OCI-LY7 (cell line): ENCODE data around the gene ANKRD2. TPM values are rescaled to one million over a fixed set of nuclear protein-coding genes. Genes with fewer than 3 reads are reported as not detected.

ENCODE experiments used
- BruUV-seq: library from RNA; stranded (reverse); fragments of 400-500 nt; replicated peaks from 2 replicates; lab custom pipeline; 2021; lab: Mats Ljungman, UMichigan
- CTCF ChIA-PET: fragments of 300-600 bp; sonication (Branson Sonifier 250); formaldehyde crosslinking; loops from one replicate; lab custom pipeline; 2022; ENCODE audit warnings: antibody characterized with exemption; ENCODE audit not compliant: unreplicated experiment; lab: Charles Lee
- POLR2A ChIA-PET: fragments of 300-600 bp; sonication (Branson Sonifier 250); formaldehyde crosslinking; loops from one replicate; lab custom pipeline; 2022; ENCODE audit warnings: antibody characterized with exemption; lab: Charles Lee
- DNase-seq: peaks from one replicate; pipeline ENCODE4 v3.0.0-alpha.2; 2015; ENCODE audit warnings: low spot score
- H2AFZ ChIP-seq: fragments of 200-600 bp; sonication (generic), shearing (Covaris generic); 2 replicates; pipeline ENCODE4 v1.6.1; 2014; ENCODE audit warnings: mild to moderate bottlenecking, antibody characterized with exemption, low read length, moderate library complexity
- H3K27ac ChIP-seq: fragments of 200-600 bp; sonication (generic); 2 replicates; pipeline ENCODE4 v1.5.1; 2014; ENCODE audit warnings: mixed run types, low read depth, mild to moderate bottlenecking, moderate library complexity, low read length, inconsistent platforms; ENCODE audit not compliant: poor library complexity, severe bottlenecking
- H3K36me3 ChIP-seq: fragments of 200-600 bp; sonication (generic); 2 replicates; pipeline ENCODE4 v1.6.1; 2014; ENCODE audit warnings: mild to moderate bottlenecking, antibody characterized with exemption, low read length, moderate library complexity, mixed read lengths; ENCODE audit not compliant: insufficient read depth
- H3K4me1 ChIP-seq: fragments of 200-600 bp; sonication (generic); 2 replicates; pipeline ENCODE4 v1.5.1; 2014; ENCODE audit warnings: mild to moderate bottlenecking, low read length; ENCODE audit not compliant: insufficient read depth, poor library complexity, severe bottlenecking
- H3K4me2 ChIP-seq: fragments of 200-600 bp; sonication (generic); 2 replicates; pipeline ENCODE4 v1.6.1; 2014; ENCODE audit warnings: mild to moderate bottlenecking, low read length
- H3K4me3 ChIP-seq: fragments of 200-600 bp; sonication (generic); 2 replicates; pipeline ENCODE4 v1.5.1; 2014; ENCODE audit warnings: mild to moderate bottlenecking, low read depth, low read length; ENCODE audit not compliant: poor library complexity, severe bottlenecking
- H3K79me2 ChIP-seq: fragments of 200-600 bp; sonication (generic); 2 replicates; pipeline ENCODE4 v1.6.1; 2016; ENCODE audit warnings: low read depth, mild to moderate bottlenecking, low read length, moderate library complexity, mixed read lengths; ENCODE audit not compliant: insufficient read depth
- H3K9me2 ChIP-seq: fragments of 200-600 bp; sonication (generic); 2 replicates; pipeline ENCODE4 v1.6.1; 2016; ENCODE audit warnings: mild to moderate bottlenecking, low read length, mixed read lengths; ENCODE audit not compliant: insufficient read depth
- H3K9me3 ChIP-seq: fragments of 200-600 bp; sonication (generic); 2 replicates; pipeline ENCODE4 v1.6.1; 2014; ENCODE audit warnings: mild to moderate bottlenecking, mixed run types, low read length, mixed read lengths
- H4K20me1 ChIP-seq: fragments of 200-600 bp; sonication (generic); 2 replicates; pipeline ENCODE4 v1.6.1; 2014; ENCODE audit warnings: mild to moderate bottlenecking, antibody characterized with exemption, low read length, moderate library complexity, mixed read lengths; ENCODE audit not compliant: insufficient read depth
- CTCF ChIP-seq: fragments of 200-600 bp; sonication (generic); conservative IDR thresholded peaks from 2 replicates; pipeline ENCODE4 v1.5.1; 2014; ENCODE audit warnings: mild to moderate bottlenecking, antibody characterized with exemption, low read length, moderate library complexity, mixed read lengths
- EZH2phosphoT487 ChIP-seq: fragments of 200-600 bp; sonication (generic); IDR thresholded peaks from 2 replicates; pipeline ENCODE4 v1.6.1; 2018; ENCODE audit warnings: low read depth, borderline replicate concordance, mild to moderate bottlenecking, mixed run types, antibody characterized with exemption, low read length, moderate library complexity, mixed read lengths
- intact Hi-C: fragments of 100-400 bp; cut with micrococcal nuclease; formaldehyde crosslinking; loops from one replicate; pipeline ENCODE4 v1.10.0; 2022; ENCODE audit not compliant: unreplicated experiment
- total RNA-seq, 2 experiments: library from RNA; depleted of rRNA in 1 of 2; stranded (reverse); fragments of >200 nt in 1 of 2; shearing (Covaris generic) in 1 of 2; gene quantifications; 2 replicates each; pipeline ENCODE4 v1.2.3, GENCODE V29; 2014 to 2022

The ANKRD2 gene
- total RNA-seq, 2 experiments from 2014 or later, result not detected

GRCh38 chr10:97597778-97598177 lies 25.2 kb downstream of the ANKRD2 start:
- Histone ChIP-seq H3K36me3 (no peaks in the 10 kb centered on the region), H3K4me2 (no peak overlapping the region), H3K4me1 (no peaks in the 10 kb centered on the region), H2AFZ (no peak overlapping the region), H3K9me2 (no peaks in the 10 kb centered on the region), H3K79me2 (no peaks in the 10 kb centered on the region), H3K4me3 (no peak overlapping the region), H3K27ac (no peak overlapping the region), H3K9me3 (no peaks in the 10 kb centered on the region), H4K20me1 (no peaks in the 10 kb centered on the region)
- no peak for DNase-seq
- CTCF ChIA-PET, result no interaction called here
- intact Hi-C loops, result no loop called here
- POLR2A ChIA-PET, result no interaction called here
- no TSS peak for BruUV-seq
- TF ChIP-seq CTCF (no peak), EZH2phosphoT487 (no peak)

GRCh38 chr10:97598407-97599271 lies 26.1 kb downstream of the ANKRD2 start:
- POLR2A ChIA-PET, result interaction anchor here (0.6 kb wide), 1 partner anchor 20 kb away, joined by 5 read pairs; no protein-coding TSS in a partner anchor
- no peak for TF ChIP-seq CTCF
- no peak for TF ChIP-seq EZH2phosphoT487
- no peaks in the 10 kb centered on the region for H3K79me2 ChIP-seq
- CTCF ChIA-PET, result no interaction called here
- H3K4me3 ChIP-seq, result no peak overlapping the region
- no peaks in the 10 kb centered on the region for H3K4me1 ChIP-seq
- no peak overlapping the region for H3K4me2 ChIP-seq
- H3K9me3 ChIP-seq, result no peaks in the 10 kb centered on the region
- no TSS peak for BruUV-seq
- no peaks in the 10 kb centered on the region for H3K9me2 ChIP-seq
- intact Hi-C loops, result no loop called here
- no peaks in the 10 kb centered on the region for H3K36me3 ChIP-seq
- no peak overlapping the region for H2AFZ ChIP-seq
- H3K27ac ChIP-seq, result no peak overlapping the region
- no peak for DNase-seq
- H4K20me1 ChIP-seq, result no peaks in the 10 kb centered on the region

GRCh38 chr10:97599272-97599619 lies 26.7 kb downstream of the ANKRD2 start:
- ChIA-PET POLR2A (no interaction called here), CTCF (no interaction called here)
- Histone ChIP-seq H3K9me2 (no peaks in the 10 kb centered on the region), H3K4me2 (no peak overlapping the region), H3K9me3 (no peaks in the 10 kb centered on the region), H3K4me3 (no peak overlapping the region), H3K79me2 (no peaks in the 10 kb centered on the region), H3K36me3 (no peaks in the 10 kb centered on the region), H3K27ac (no peak overlapping the region), H3K4me1 (no peaks in the 10 kb centered on the region), H4K20me1 (no peaks in the 10 kb centered on the region), H2AFZ (no peak overlapping the region)
- no peak for DNase-seq
- no TSS peak for BruUV-seq
- TF ChIP-seq CTCF, result no peak
- TF ChIP-seq EZH2phosphoT487, result no peak
- intact Hi-C loops, result no loop called here
